Mesodermal cell (in vitro differentiated cells): ENCODE measurements around the gene CCL4.

ENCODE experiments used
- H3K27ac ChIP-seq: 2 replicates; pipeline ENCODE4 v1.7.0; 2013; ENCODE audit warnings: mild to moderate bottlenecking, low read depth, low read length, moderate library complexity; ENCODE audit not compliant: severe bottlenecking
- H3K36me3 ChIP-seq: 2 replicates; pipeline ENCODE4 v1.7.1; 2013; ENCODE audit warnings: mild to moderate bottlenecking, low read length, moderate library complexity; ENCODE audit not compliant: control insufficient read depth, insufficient read depth
- H3K4me1 ChIP-seq: one replicate; pipeline ENCODE4 v1.7.1; 2013; ENCODE audit warnings: mild to moderate bottlenecking, low read length; ENCODE audit not compliant: insufficient read depth, control insufficient read depth, poor library complexity, severe bottlenecking
- H3K4me3 ChIP-seq: 2 replicates; pipeline ENCODE4 v1.7.0; 2013; ENCODE audit warnings: low read length, control low read depth, mild to moderate bottlenecking; ENCODE audit not compliant: insufficient read depth, poor library complexity, severe bottlenecking; ENCODE audit errors: extremely low read depth
- H3K9me3 ChIP-seq: 2 replicates; pipeline ENCODE4 v1.7.1; 2013; ENCODE audit warnings: mild to moderate bottlenecking, low read length, moderate library complexity; ENCODE audit not compliant: control insufficient read depth
- WGBS, 2 experiments: methylation state at CpG; one replicate each; pipeline ENCODE4 v1.1.5; 2013; ENCODE audit warnings: missing lambda C conversion rate in 2 of 2; ENCODE audit not compliant: insufficient coverage in 2 of 2; 5-methylcytosine and 5-hydroxymethylcytosine counted together

The CCL4 gene

DNA sequence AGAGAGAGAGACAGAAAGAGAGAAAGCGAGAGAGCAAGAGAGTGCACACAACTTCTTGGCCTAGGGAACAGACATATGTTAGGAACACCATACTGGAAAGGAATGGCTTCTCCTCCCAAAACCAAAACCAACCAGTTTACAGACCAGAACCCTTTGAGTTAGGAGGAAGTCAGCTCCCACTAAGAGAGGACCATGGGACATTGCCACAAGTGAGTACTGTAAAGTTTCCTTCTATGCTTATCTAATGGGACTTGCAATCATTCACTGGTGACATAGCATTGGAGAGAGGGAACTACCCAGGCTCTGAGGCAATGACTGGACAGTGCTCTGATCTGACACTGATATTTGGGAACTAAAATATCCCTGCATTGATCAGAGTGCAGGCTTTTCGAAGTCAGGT lies 40.4 kb downstream of the CCL4 start:
- H3K4me3 ChIP-seq, result no peak overlapping the region
- 75 to 83% methylated on average over 1 to 2 of the region's 2 CpGs for WGBS, 2 experiments
- H3K36me3 ChIP-seq, result no peaks in the 10 kb centered on the region
- peaks cover 3% of the 10 kb centered on the region for H3K4me1 ChIP-seq
- H3K9me3 ChIP-seq, result no peaks in the 10 kb centered on the region
- H3K27ac ChIP-seq, result no peak overlapping the region

DNA sequence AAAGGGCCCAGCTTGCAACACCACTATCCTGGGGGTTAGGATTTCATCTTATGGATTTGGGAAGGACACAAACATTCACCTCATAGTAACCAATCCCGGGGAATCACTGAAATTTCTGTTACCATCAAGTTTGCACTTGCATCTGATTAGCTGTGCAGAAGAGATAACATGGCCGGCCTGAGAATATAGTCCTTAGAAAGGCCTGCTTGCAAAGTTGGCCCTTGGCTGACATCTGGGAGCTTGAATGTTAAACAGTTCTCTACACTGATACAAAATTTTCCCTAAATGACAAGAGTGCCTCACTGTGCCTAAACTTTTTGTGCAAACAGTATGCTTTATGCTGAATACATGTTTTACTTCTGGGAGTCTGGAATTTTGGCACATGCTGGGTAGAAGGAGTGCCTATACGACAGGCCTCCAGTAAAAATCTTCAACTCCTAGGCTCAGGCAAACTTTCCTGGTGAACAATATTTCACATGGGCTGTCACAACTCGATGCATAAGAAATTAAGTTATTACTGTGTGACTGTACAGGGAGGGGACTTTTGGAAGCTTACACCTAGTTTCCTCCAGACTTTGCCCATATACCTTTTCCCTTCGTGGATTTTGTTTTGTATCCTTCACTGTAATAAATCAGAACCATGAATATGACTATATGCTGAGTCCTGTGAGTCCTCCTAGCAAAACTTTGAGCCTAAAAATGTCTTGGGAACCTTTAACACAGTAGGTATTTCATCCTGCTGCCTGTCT lies 41.5 kb downstream of the CCL4 start:
- Histone ChIP-seq H3K9me3 (no peaks in the 10 kb centered on the region), H3K36me3 (no peaks in the 10 kb centered on the region), H3K27ac (no peak overlapping the region), H3K4me1 (peaks cover 5% of the 10 kb centered on the region), H3K4me3 (no peak overlapping the region)
- 90 to 91% methylated on average over 3 to 4 of the region's 5 CpGs for WGBS, 2 experiments

- H3K4me3 ChIP-seq, result no peak overlapping the region
- peaks cover 5% of the 10 kb centered on the region for H3K4me1 ChIP-seq
- no peaks in the 10 kb centered on the region for H3K9me3 ChIP-seq
- WGBS, 2 experiments, result 92 to 100% methylated on average over 2 to 3 of the region's 3 CpGs
- H3K36me3 ChIP-seq, result no peaks in the 10 kb centered on the region
- no peak overlapping the region for H3K27ac ChIP-seq
Observed at GRCh38 chr17:36147601-36148000, 44.0 kb downstream of the CCL4 start.

- Histone ChIP-seq H3K36me3 (no peaks in the 10 kb centered on the region), H3K9me3 (no peaks in the 10 kb centered on the region), H3K4me1 (peaks cover 5% of the 10 kb centered on the region), H3K4me3 (no peak overlapping the region), H3K27ac (no peak overlapping the region)
- WGBS, 2 experiments, result 0% methylated on average over 3 of the region's 6 CpGs; no CpG with 5 or more reads in 1 of the 2 experiments
Observed at GRCh38 chr17:36148559-36149295, 45.1 kb downstream of the CCL4 start.

DNA sequence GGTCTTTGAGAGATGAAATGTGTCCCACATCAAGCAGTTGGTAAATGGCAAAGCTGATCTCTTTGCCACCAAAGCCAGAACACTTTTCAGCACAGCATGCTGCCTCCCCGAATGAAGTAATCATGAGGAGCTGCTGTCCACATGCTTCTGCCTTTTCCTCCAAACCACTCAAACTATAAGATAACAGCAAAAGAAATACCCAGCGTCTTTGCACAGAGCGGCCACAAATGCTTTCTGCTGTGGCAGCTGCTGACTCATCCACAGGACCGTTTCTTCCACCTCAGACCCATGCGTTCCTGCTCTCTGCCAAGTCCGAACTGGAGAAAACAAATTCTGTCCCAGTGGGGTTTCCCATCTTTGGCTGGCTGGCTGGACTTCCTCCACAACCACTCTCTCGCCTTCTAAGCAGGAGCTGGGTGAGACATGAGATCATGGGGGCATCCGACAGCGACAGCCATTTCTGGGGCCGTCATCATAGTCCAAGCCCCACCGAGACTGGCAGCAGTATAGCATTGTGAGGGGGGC lies 45.7 kb downstream of the CCL4 start:
- Histone ChIP-seq H3K4me1 (peaks cover 5% of the 10 kb centered on the region), H3K27ac (no peak overlapping the region), H3K4me3 (no peak overlapping the region), H3K9me3 (no peaks in the 10 kb centered on the region), H3K36me3 (no peaks in the 10 kb centered on the region)
- WGBS, 2 experiments, result 80 to 87% methylated on average over 9 to 11 of the region's 11 CpGs

GRCh38 chr17:36151891-36152638 lies 48.4 kb downstream of the CCL4 start:
- peaks cover 5% of the 10 kb centered on the region for H3K4me1 ChIP-seq
- H3K4me3 ChIP-seq, result no peak overlapping the region
- no peak overlapping the region for H3K27ac ChIP-seq
- 100% methylated on average over 1 to 2 of the region's 4 CpGs for WGBS, 2 experiments
- no peaks in the 10 kb centered on the region for H3K36me3 ChIP-seq
- H3K9me3 ChIP-seq, result no peaks in the 10 kb centered on the region

- Histone ChIP-seq H3K9me3 (no peaks in the 10 kb centered on the region), H3K27ac (no peak overlapping the region), H3K4me3 (no peak overlapping the region), H3K4me1 (peaks cover 5% of the 10 kb centered on the region), H3K36me3 (no peaks in the 10 kb centered on the region)
- 93 to 100% methylated on average over 7 to 8 of the region's 8 CpGs for WGBS, 2 experiments
Observed at GRCh38 chr17:36152639-36153120, 49.1 kb downstream of the CCL4 start.

DNA sequence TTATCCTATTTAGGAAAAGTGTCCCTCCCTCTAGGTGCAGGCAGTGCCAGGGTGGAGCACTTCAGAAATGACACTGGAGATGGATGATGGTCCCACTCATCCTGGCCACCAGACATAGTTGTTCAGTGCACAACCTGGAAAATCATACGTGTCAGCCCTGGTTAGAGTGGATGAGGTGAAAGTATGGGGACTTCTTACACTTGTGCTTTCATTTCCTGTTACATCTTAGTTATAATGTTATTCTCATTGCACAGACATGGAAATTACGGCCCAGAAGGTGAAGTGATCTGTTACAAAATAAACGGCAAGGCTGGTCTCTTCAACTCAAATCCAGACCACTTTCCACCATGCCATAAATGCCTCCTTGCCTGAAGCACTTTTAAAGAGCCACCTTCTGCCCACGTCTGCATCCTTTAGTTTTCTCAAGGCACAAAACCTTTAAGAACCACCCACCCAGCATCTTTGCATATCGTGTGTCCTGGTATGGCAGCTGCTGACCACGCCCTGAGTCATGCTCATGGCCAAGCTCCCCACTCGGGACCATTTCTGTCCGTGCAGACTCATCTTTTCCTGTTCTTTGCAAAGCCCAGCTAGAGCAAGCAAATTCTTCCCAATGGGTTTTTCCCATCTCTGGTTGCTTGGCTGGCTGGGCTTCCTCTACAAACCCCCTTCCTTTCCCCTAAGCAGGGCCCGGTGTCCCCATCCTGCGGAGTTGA lies 50.4 kb downstream of the CCL4 start:
- WGBS, 2 experiments, result 93 to 94% methylated on average over 4 to 7 of the region's 10 CpGs
- no peaks in the 10 kb centered on the region for H3K36me3 ChIP-seq
- H3K27ac ChIP-seq, result no peak overlapping the region

More for the DNA sequence above, 50.4 kb downstream of the CCL4 start:
- H3K4me3 ChIP-seq, result no peak overlapping the region
- peaks cover 2% of the 10 kb centered on the region for H3K4me1 ChIP-seq
- no peaks in the 10 kb centered on the region for H3K9me3 ChIP-seq
